Hematopoietic multipotent progenitor cell treated with erythropoietin and hydrocortisone succinate and interleukin-3 and kit ligand, for 17 days (in vitro differentiated cells): Measurements from ENCODE around the gene USP40.

Experiments
- DNase-seq: peaks from one replicate; pipeline ENCODE4 v3.0.0-alpha.2; 2015; ENCODE audit warnings: low spot score

Gene USP40

GRCh38 chr2:233443511-233444183 is 122.9 kb downstream of the USP40 start:
- DNase-seq: peak; percentile 53

DNA sequence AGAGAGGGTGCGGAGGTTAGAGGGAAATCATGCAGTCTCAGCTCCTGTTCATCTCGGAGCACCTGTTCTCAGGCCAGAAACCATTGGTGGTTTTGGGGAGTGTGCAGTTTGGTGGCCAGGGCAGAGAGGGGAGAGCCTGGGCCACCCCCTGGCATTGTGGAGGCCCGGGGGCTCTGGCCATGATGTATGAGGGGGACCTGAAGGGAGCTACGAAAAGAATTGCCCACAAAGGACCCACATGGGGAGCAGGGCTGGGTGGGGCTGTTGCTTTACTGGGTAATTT is 124.6 kb downstream of the USP40 start:
- DNase-seq: no peak

- no peak for DNase-seq
These were observed 125.2 kb downstream of the USP40 start for GRCh38 chr2:233441161-233442027.

- DNase-seq: no peak
These were observed 125.9 kb downstream of the USP40 start for GRCh38 chr2:233440714-233441113.

GRCh38 chr2:233440314-233440713 is 126.3 kb downstream of the USP40 start:
- DNase-seq: no peak

DNA sequence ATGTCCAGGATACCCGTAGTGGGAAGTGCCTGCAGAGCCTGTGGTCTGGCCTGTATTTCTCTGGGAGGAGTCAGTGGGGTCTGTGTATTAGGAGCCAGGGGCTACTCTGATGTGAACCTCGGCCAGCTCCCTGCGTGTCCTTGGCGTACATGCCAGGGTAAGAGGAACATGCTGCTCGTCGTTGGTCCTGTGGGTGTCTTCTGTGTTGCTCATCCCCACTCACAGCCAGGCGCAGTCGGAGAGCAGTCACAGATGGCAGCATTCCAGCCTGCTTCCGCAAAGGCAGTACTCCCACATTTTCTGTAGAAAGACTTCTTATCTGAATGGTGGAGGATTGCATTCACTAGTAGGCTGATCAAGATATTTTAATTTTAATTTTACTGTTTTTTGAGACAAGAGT is 127.4 kb downstream of the USP40 start:
- DNase-seq: no peak

DNA sequence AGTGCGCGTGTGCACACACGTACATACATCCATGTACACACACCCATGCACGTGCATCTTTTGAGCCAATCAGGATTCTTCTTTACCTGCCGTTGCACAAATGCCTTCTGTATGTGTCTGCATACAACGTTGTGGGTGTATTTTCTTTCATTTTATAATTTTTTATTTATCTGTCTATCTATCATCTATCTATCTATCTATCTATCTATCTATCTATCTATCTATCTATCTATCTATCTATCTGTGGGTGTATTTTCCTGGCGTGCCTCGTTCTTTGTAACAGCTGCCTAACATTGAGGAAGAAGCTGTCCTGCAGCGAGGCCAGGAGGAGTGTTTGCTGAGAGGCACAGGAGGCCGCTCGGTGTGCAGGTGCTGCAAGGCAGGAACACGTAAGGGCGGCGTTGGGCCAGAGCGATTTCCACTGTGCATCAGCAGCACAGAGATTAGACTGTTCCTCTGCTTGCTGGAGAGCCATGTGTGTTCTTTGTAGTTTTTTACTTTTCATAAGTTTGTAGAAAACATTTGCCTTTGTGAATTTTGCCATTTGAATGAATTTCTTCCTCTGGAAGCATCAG is 127.9 kb downstream of the USP40 start:
- DNase-seq: no peak

DNA sequence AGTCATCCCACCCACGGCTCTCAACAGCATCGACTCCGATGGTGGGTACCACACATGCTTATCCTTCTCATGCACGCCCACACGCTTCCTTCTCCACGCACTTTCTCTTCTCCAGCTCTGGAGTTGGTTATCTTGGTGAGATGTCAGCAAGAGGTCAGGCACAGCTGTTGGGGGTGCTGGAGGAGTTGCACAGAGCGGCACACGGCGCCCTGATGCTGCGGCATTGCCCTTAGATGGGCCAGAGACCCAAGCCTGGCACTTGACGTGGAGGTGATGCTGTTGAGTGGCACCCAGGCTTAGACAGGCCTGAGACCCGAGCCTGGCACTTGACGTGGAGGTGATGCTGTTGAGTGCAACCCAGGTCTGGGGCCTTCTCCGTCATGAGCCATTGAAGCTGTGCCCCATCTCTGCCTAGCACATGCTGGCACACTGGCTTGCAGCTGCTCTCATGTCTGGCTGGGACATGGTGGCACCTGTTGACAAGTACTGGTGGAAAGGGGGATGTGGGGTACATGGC is 129.1 kb downstream of the USP40 start:
- DNase-seq: no peak

DNA sequence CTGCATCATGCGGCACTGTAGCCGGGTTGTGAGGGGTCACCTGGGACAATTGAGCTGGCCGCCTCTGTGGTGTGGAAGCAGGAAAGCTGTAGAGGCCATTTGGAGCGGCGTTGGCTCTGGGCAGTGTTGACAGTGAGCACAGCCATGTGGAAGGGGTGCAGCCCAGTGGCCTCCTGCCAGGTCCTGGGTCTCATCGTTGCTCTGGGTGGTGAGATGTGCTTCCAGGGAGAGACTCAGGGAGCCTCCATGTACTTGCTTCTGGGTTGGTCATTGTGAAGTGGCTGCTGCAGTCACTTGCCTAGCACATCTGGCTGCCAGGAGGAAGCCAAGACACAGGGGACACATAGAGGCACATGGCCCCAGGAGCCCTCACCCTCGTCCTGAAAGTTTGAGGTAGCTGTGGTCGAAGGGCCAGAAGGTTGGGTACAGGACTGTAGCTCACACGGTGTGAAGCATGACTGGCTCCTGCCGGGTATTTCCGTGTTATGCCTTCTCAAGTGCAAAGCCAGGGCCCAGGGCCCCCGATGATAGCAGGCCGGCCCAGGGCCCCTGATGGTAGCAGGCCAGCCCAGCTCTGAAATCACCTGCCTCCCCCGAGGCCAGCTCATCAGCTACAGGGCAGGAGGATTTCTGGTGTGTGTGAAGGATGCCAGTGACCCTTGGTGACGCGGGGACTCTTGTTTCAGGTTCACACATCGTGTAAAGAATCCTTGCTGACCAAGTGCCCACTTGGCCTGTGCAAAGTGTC is 129.7 kb downstream of the USP40 start:
- DNase-seq: no peak

DNA sequence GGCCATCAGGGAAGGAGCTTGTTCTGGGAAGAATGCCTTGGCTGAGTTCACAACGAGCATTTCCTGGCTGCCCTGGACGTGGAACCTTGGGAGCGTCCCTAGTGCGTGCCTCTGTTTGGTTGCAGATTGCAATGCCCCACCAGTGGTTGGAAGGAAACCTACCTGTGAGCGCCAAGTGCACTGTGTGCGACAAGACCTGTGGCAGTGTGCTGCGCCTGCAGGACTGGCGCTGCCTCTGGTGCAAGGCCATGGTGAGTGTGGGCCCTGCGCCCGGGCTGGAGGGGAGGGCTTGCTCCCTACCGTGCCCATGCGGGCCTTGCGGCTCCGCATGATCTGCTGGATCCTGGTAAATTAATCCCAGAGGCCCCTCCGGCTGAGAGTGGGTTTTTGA is 130.4 kb downstream of the USP40 start:
- DNase-seq: no peak

DNA sequence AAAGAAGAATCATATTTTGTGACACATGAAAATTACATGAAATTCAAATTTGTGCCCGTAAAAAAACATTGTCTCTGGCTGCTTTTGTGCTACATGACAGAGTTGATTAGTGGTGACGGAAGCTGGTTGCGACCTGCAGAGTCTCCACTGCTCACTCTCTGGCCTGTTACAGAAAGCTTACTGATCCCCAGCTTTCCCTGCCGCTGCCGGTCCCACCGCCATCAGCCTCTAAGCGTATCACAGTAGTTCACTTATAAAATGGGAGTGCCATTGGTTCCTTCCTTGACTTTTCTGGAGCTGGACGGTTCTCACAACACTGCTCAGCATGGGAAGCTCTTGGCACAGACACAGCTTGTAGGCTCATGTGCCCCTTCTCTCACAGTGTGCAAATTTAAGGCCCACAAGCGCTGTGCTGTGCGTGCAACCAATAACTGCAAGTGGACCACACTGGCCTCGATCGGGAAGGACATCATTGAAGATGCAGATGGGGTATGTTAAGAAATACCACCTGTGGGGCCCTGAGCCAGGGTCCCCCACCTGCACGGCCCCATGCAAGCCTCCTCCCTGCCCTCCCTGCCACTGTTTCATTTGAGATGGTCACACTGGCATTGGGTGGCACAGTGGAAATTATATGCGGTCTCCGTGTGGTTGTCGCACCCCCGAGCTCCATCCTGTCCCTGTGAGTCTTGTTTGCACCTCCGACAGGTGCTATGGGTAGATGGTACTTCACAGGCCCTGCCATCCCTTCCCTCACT is 131.0 kb downstream of the USP40 start:
- DNase-seq: no peak

DNA sequence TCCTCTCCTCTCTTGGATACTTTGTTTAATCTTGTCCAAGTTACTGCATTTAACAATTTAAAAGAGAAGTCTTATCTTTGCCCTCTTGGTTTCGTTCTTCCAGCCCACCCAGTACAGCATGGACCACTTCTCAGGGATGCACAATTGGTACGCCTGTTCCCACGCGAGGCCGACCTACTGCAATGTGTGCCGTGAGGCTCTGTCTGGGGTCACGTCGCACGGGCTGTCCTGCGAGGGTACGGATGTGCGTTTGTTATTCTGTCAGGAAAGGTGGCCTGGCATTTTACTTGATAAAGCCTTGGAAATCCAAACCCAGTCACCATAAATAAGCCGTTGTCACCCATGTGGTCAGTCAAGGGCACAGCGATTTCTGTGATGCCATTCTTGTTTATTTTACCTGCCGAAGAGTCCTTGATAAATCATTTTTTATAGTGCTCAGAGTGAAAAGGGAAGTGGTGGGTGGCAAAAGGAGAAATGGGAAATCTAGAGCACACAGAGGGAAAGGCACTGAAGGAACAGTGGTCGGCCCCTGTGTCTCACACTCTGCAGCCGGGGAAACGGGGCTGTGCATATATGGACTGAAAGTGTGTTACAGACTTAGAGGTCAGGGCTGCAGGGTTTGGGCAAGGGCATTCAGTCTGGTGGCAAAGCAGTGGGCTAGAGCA is 131.8 kb downstream of the USP40 start:
- DNase-seq: no peak

GRCh38 chr2:233433794-233434193 is 132.8 kb downstream of the USP40 start:
- DNase-seq: no peak

- no peak for DNase-seq
These were observed 133.6 kb downstream of the USP40 start for GRCh38 chr2:233433029-233433428.

DNA sequence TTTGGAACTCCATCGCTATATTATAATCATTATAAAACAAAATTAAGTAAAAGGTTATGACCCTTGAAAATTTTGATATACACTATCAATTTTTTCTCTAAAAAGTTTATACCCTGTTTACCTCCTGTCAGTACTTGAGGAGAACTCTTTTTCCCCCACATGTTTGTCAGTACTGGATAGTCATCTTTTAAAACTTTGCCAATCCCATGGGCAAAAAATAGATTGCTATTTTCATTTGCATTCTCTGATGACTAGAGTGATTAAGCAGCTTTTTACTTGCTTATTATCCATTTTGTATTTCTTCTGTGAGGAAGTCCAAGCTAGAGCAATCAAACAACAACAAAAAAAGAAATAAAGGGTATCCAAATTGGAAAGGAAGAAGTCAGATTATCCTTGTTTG is 135.9 kb downstream of the USP40 start:
- no peak for DNase-seq

- no peak for DNase-seq
These were observed 136.5 kb downstream of the USP40 start for GRCh38 chr2:233430081-233430480.

GRCh38 chr2:233429175-233429897 is 137.2 kb downstream of the USP40 start:
- no peak for DNase-seq

- DNase-seq: no peak
These were observed 138.1 kb downstream of the USP40 start for GRCh38 chr2:233428438-233428837.

DNA sequence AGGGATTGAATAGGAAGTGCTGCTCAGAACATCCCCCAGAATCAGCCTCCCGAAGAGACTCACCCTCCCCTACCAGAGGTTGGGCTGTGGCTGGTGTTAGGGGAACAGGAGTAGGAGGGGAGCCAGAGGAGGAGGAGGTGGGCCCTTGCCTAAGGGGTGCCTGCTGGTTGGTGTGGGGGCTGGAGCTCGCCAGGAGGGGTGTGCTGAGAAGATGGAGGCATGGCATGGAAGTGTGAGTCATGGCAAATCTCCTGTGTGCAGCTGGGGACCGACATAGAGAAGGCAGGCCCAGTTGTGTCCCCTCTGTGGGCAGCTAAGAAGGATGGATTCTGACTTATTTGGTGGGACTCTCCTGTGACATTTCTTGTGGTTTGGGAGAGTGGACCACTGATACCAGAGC is 138.6 kb downstream of the USP40 start:
- DNase-seq: no peak

DNA sequence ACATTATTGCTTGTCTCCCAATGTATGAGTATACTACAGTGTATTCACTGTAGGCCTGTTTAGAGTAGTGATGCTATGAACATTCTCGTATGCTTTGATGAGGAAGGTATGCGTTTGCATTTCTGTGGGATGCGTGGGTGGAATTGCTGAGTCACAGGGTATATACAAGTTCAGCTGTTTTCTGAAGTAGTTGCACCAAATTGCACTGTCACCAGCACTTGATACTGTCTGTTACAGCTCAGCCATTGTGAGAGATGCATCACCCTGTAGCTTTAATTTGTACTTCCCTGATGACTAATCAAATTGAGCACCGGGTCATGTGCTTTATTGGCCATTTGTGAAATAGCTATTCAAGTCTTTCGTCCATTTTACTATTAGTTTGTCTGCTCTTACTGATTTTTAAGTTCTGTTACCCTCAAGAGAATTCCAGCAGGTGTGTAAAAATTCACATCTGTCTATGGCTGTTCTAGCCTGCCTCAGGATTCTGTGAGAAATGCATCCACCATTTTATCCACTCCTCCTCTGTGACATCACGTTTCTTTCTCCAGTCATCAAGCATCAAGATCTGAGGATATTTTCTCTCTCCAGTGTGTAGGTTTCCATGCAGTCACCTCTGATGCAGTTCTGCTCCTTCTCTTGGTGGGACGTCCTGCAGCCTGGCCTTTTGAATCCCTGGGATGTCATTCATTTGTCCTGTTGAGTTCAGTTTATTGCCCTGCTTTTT is 139.8 kb downstream of the USP40 start:
- no peak for DNase-seq
